GM12878 (cell line): ENCODE data around the gene CYS1. TPM values are rescaled to one million over a fixed set of nuclear protein-coding genes. Genes with fewer than 3 reads are reported as not detected.

Experiments
- ATAC-seq: fragments of 200-7000 bp; cut with Tn5 transposase; 3 replicates; pipeline ENCODE4 v1.9.1; 2020; ENCODE audit warnings: mild to moderate bottlenecking, moderate library complexity
- BruUV-seq: library from RNA; stranded (reverse); fragments of 400-500 nt; replicated peaks from 2 replicates; lab custom pipeline; 2021; lab: Mats Ljungman, UMichigan
- CTCF ChIA-PET: fragments of 300-600 bp; sonication (Branson Sonifier 250); formaldehyde crosslinking; extraction: SDS; loops from one replicate; lab custom pipeline; 2021; ENCODE audit warnings: inconsistent platforms; lab: Yijun Ruan, JAX
- POLR2A ChIA-PET: fragments of 350-600 bp; formaldehyde crosslinking; extraction: SDS; loops from one replicate; lab custom pipeline; 2021; ENCODE audit warnings: inconsistent platforms; lab: Charles Lee
- RAD21 ChIA-PET: fragments of 300-600 bp; sonication (Branson Sonifier 250); formaldehyde crosslinking; loops from one replicate; lab custom pipeline; 2023; ENCODE audit warnings: antibody characterized with exemption; ENCODE audit not compliant: unreplicated experiment; lab: Charles Lee
- SMC1A ChIA-PET: fragments of 300-600 bp; sonication (Branson Sonifier 250); formaldehyde crosslinking; loops from one replicate; lab custom pipeline; 2023; ENCODE audit not compliant: unreplicated experiment, uncharacterized antibody; lab: Charles Lee
- DNase-seq: peaks from one replicate; pipeline ENCODE4 v3.0.0-alpha.2; 2011; ENCODE audit warnings: low read depth, low spot score
- FAIRE-seq: peaks from 3 replicates; lab custom pipeline; 2011; peaks lifted over from hg19 to GRCh38; lab: Jason Lieb, UNC
- H2AFZ ChIP-seq: 2 replicates; pipeline ENCODE4 v1.6.0; 2011; ENCODE audit warnings: low read depth, low read length, control low read depth; ENCODE audit not compliant: control insufficient read depth
- H3K27ac ChIP-seq: 2 replicates; pipeline ENCODE4 v1.5.1; 2011; ENCODE audit warnings: control low read depth; ENCODE audit not compliant: control insufficient read depth, insufficient read depth
- H3K27me3 ChIP-seq, 2 experiments: replicated peaks in 1 of 2; 2 replicates each; pipeline versions ENCODE4 v1.6.0 to v1.6.1; 2011; ENCODE audit warnings: low read length in 1 of 2; ENCODE audit not compliant: control insufficient read depth in 2 of 2, insufficient read depth in 2 of 2
- H3K36me3 ChIP-seq, 2 experiments: 2 replicates each; pipeline ENCODE4 v1.5.1; 2011; ENCODE audit warnings: low read length in 1 of 2; ENCODE audit not compliant: control insufficient read depth in 2 of 2, insufficient read depth in 2 of 2
- H3K4me1 ChIP-seq: 2 replicates; pipeline ENCODE4 v1.6.1; 2011; ENCODE audit warnings: mild to moderate bottlenecking, low read length, moderate library complexity, mixed read lengths; ENCODE audit not compliant: control insufficient read depth, insufficient read depth
- H3K4me2 ChIP-seq: 2 replicates; pipeline ENCODE4 v1.6.0; 2011; ENCODE audit warnings: control low read depth; ENCODE audit not compliant: control insufficient read depth, insufficient read depth
- H3K4me3 ChIP-seq: fragments of 200-600 bp; sonication (generic); 2 replicates; pipeline ENCODE4 v1.5.1; 2016
- H3K79me2 ChIP-seq: 2 replicates; pipeline ENCODE4 v1.6.0; 2011; ENCODE audit warnings: low read length; ENCODE audit not compliant: control insufficient read depth, insufficient read depth
- H3K9ac ChIP-seq: 2 replicates; pipeline ENCODE4 v1.8.0; 2011; ENCODE audit warnings: low read length, control low read depth, mixed read lengths; ENCODE audit not compliant: control insufficient read depth, insufficient read depth
- H3K9me3 ChIP-seq: replicated peaks from 3 replicates; pipeline ENCODE4 v1.5.1; 2011; ENCODE audit warnings: mild to moderate bottlenecking, low read length; ENCODE audit not compliant: control insufficient read depth, insufficient read depth
- H4K20me1 ChIP-seq: 2 replicates; pipeline ENCODE4 v1.6.0; 2011; ENCODE audit not compliant: control insufficient read depth, insufficient read depth
- ATF2 ChIP-seq: IDR thresholded peaks from 2 replicates; pipeline ENCODE4 v1.6.1; 2012; ENCODE audit warnings: low read length, inconsistent platforms
- BACH1 ChIP-seq: fragments of 450-650 bp; IDR thresholded peaks from 2 replicates; pipeline ENCODE4 v1.6.1; 2017; ENCODE audit warnings: mild to moderate bottlenecking, borderline replicate concordance
- CHD4 ChIP-seq: fragments of 200-600 bp; sonication (generic); IDR thresholded peaks from 2 replicates; pipeline ENCODE4 v1.6.1; 2016; ENCODE audit warnings: mild to moderate bottlenecking
- GABPA ChIP-seq: IDR thresholded peaks from 2 replicates; pipeline ENCODE4 v1.6.1; 2014; ENCODE audit warnings: antibody characterized with exemption, low read depth, mild to moderate bottlenecking, inconsistent platforms
- HCFC1 ChIP-seq: fragments of 150-350 bp; IDR thresholded peaks from 2 replicates; pipeline ENCODE4 v1.6.1; 2014; ENCODE audit warnings: low read length
- IRF5 ChIP-seq: fragments of 450-650 bp; IDR thresholded peaks from 2 replicates; pipeline ENCODE4 v1.6.1; 2017; ENCODE audit warnings: borderline replicate concordance
- NFYB ChIP-seq: IDR thresholded peaks from 2 replicates; pipeline ENCODE4 v1.6.1; 2011; ENCODE audit warnings: low read depth, mild to moderate bottlenecking, low read length, improper control_type of control experiment, moderate library complexity; ENCODE audit not compliant: insufficient read depth
- PAX8 ChIP-seq: fragments of 450-650 bp; IDR thresholded peaks from 2 replicates; pipeline ENCODE4 v1.6.1; 2017; ENCODE audit warnings: mild to moderate bottlenecking, moderate library complexity
- PRDM15 ChIP-seq: fragments of 450-650 bp; formaldehyde crosslinking; IDR thresholded peaks from 2 replicates; pipeline ENCODE4 v1.4.0; 2020; ENCODE audit warnings: mild to moderate bottlenecking, moderate library complexity
- WGBS: methylation state at CpG from one replicate; pipeline ENCODE4 v1.1.6; 2016; ENCODE audit warnings: low lambda C conversion rate; ENCODE audit not compliant: insufficient replicate concordance, insufficient coverage; ENCODE audit errors: missing lambda C conversion rate; 5-methylcytosine and 5-hydroxymethylcytosine counted together
- in situ Hi-C: fragments of 300-500 bp; cut with MboI; formaldehyde crosslinking; loops from 9 replicates; pipeline ENCODE4 v1.14.3; 2018; ENCODE audit warnings: mixed read lengths
- intact Hi-C: fragments of 100-400 bp; cut with micrococcal nuclease; formaldehyde crosslinking; loops from one replicate; pipeline ENCODE4 v1.14.2; 2022; ENCODE audit not compliant: unreplicated experiment
- polyA plus RNA-seq, 11 experiments: library from polyadenylated mRNA; depleted of rRNA in 4 of 11; unstranded in 6 of 11; stranded (reverse) in 5 of 11; fragments of >200 nt; fragmentation: Nextera tagmentation in 4 of 11; fragmentation: Illumina TruSeq in 1 of 11; extraction: Ambion mirVana in 4 of 11; extraction: Trizol in 1 of 11; gene quantifications; 1 replicate in 1 of 11; 2 replicates in 10 of 11; pipeline versions ENCODE4 v1.2.1 to v1.2.3, GENCODE V29; 2011 to 2016; ENCODE audit warnings: inconsistent platforms in 2 of 11, missing spikeins in 2 of 11, low read depth in 1 of 11
- total RNA-seq, 4 experiments: library from RNA; depleted of rRNA in 3 of 4; stranded (reverse); fragments of >200 nt in 3 of 4; fragmentation: Illumina TruSeq in 1 of 4; extraction: Trizol in 1 of 4; gene quantifications; 2 replicates each; pipeline versions ENCODE4 v1.2.1 to v1.2.3, GENCODE V29; 2013 to 2021

Gene CYS1
- total and polyA plus RNA-seq, 10 of the 15 experiments (the other 5 are each of a cell fraction or from before 2014, with no cell fraction given): 0.35 to 6.4 (median 2.5) TPM

- TF ChIP-seq PRDM15 (no peak), GABPA (no peak)
- TF ChIP-seq, all 136 proteins: peak for 0
Observed at GRCh38 chr2:10087360-10087759, 7.1 kb upstream of the CYS1 start (continued).

- ChIA-PET CTCF (interaction anchor here (1.4 to 31.8 kb wide), 3 partner anchors 10 to 287 kb away, joined by 3 to 983 read pairs (median 983); partner anchors contain the start of gene CYS1), RAD21 (interaction anchor here (1.4 kb wide), 1 partner anchor 14 kb away, joined by 5 read pairs; no protein-coding TSS in a partner anchor), POLR2A (interaction anchor here (0.5 to 1.4 kb wide), 4 partner anchors 15 to 545 kb away, joined by 3 to 6 read pairs (median 3); no protein-coding TSS in a partner anchor), SMC1A (interaction anchor here (0.9 to 8.9 kb wide), 3 partner anchors 10 to 32 kb away, joined by 3 to 194 read pairs (median 20); no protein-coding TSS in a partner anchor)
- no peaks in the 10 kb centered on the region; the same call in 2 of the 3 replicates for H3K9me3 ChIP-seq
- H3K27ac ChIP-seq: no peak overlapping the region
- intact Hi-C loops: no loop called here
- BruUV-seq: no TSS peak
- no peak for FAIRE-seq
- in situ Hi-C loops: no loop called here
- H3K9ac ChIP-seq: no peak overlapping the region
- H3K4me3 ChIP-seq: no peak overlapping the region
- H3K36me3 ChIP-seq: no peaks in the 10 kb centered on the region
- peaks cover 37% of the 10 kb centered on the region for H3K4me1 ChIP-seq
- no peaks in the 10 kb centered on the region for H4K20me1 ChIP-seq
- no peak for TF ChIP-seq PRDM15
- TF ChIP-seq BACH1: no peak
- no peak for TF ChIP-seq CHD4
- TF ChIP-seq ATF2: no peak
- TF ChIP-seq IRF5: no peak
- no peak for TF ChIP-seq HCFC1
- TF ChIP-seq NFYB: no peak
- no peak for TF ChIP-seq PAX8
- no peaks in the 10 kb centered on the region for H3K79me2 ChIP-seq
- DNase-seq: no peak
- H2AFZ ChIP-seq: no peak overlapping the region
- ATAC-seq: no peak
- no peaks in the 10 kb centered on the region for H3K27me3 ChIP-seq
- H3K4me2 ChIP-seq: no peak overlapping the region
- 42% methylated on average over 4 of the region's 4 CpGs for WGBS
Observed at GRCh38 chr2:10086950-10087349, 6.7 kb upstream of the CYS1 start.
